Subcutaneous adipose tissue (tissue), 4 donors: ENCODE measurements around the gene BOK. TPM values are rescaled to one million over a fixed set of nuclear protein-coding genes. Genes with fewer than 3 reads are reported as not detected.

Source experiments
- CTCF ChIP-seq: fragments of 450-650 bp; IDR thresholded peaks from one replicate; pipeline ENCODE4 v1.5.1; 2016; ENCODE audit warnings: low read depth, mild to moderate bottlenecking, control low read depth, antibody characterized with exemption, moderate library complexity
- total RNA-seq, 4 donors: library from RNA; depleted of rRNA; stranded (reverse); fragments of >200 nt; gene quantifications; one replicate each; pipeline ENCODE4 v1.1.0, GENCODE V29; 2016

BOK gene, protein sequence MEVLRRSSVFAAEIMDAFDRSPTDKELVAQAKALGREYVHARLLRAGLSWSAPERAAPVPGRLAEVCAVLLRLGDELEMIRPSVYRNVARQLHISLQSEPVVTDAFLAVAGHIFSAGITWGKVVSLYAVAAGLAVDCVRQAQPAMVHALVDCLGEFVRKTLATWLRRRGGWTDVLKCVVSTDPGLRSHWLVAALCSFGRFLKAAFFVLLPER
- 100 to 1,000 TPM in 1 of 4 donors, 10 to 100 TPM in 3; 69.9 to 421 (median 80.4) TPM for total RNA-seq

DNA sequence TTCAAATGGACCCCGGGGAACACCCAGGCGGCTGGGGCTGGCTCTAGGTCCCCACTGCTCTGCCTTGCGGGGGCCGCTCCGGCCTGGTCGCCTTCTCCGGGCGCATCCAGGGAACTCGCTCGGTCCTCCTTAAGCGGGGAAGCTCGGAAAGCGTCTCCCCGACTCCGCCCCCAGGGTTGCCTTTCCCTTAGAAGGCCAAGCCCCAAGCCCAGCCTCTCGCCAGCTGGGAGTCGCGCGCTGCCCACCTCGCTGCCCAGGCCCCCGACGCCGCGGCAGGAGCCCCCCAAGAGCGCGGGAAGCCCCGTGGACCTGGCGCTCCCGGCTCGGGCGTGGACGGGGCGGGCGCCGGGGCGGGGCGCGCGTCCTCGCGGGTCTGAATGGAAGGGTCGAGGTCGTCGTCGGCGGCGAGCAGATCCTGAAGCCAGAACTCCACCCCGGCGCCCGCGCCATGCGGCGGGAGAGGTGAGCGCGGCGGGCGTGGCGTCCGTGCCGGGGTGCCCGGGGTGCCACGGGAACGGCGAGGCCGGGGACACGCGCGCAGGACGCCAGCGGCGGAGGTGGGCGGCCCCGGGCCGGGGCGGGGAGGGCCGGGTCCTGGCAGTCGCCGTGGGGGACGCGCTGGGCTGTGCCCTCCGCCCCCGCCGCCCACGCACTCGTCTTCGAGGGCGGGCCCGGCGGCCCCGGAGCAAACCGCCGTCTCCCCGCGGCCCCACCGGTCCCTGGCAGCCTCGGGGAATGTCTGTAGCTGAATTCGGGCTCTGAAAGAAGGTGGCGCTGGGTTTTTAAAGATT lies at the start of gene BOK:
TSS of gene BOK (plus strand) at position 214 of the 791 bp plus-strand sequence. CDS start 739 bp downstream, outside the sequence.
- no peak for TF ChIP-seq CTCF

GRCh38 chr2:241509155-241509784 lies 49.3 kb upstream of the BOK start:
- no peak for TF ChIP-seq CTCF

DNA sequence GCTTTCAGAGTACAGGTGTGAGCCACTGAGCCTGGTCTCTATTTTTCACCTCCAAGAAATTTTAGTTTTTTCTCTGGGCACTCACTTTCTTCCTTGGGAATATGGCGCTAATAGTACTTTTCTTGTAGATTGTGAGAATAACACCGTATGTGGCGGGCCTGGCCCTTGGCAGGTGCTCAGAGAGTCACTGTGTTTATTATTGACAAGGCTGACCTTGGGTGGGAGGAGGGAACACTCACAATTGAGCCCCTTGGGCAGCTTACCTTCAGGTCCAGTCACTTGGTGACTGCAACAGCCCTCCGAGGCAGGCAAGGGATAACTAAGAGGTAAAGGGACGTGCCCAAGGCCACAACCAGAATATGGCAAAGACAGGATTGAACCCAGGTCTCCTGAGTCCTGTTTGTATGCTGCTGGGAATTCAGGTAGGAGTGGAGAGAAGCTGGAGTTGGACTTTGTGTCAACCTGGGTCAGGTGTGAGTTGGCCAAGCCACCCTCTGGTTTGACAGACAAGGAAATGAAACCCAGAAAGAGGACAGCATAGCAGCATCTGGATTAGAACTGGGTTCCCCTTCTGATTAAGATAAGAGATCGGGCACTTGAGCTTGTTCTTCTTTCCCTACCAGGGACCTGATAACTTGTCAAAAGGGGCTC lies 47.3 kb upstream of the BOK start:
- no peak for TF ChIP-seq CTCF

DNA sequence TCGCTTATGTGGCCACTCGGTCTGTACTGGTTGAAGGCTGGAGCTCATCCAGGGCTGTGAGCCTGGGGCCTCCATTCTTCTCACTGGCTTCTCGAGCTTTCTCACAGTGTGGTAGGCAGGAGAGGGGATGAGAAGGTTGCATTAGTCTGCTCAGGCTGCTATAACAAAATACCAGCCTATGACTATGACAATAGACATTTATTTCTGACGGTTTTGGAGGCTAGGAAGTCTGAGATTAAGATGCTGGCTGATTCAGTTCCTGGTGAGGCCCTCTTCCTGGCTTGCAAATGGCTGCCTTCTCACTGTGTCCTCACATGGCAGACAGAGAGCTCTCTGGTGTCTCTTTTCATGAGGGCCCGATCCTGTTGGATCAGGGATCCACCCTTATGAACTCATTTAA lies 44.0 kb upstream of the BOK start:
- TF ChIP-seq CTCF: no peak

DNA sequence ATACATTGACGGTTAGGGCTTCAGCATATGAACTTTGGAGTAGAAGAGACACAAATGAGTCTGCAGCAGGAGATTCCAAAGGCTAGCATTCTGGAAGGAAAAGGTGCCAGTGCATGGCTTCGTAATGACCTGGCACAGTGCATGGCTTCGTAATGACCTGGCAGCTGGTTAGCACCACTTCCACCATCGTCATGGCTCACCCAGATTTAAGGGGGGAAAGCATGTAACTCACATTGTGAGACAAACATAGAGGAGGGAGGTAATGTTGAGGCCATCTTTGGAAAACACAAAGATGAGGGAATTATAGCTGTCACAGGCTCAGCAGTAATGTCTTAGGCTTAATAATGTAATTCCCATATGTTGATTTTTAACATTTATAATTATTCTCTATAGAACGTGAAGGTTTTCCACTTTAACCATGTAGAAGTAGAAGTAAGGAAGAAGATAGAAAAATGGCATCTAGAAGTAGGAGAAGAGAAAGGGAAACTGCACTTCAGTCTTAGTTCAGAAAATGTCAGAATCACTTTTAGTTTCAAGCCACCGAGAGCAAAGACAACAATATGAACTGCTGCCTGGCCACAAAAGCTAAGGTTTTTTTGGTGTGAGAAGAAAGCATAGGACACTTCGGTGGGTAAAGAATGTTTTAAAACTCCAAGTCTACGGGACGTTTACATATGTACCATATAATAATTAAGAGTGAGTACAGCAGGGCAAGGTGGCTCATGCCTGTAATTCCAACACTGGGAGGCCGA lies 43.4 kb upstream of the BOK start:
- TF ChIP-seq CTCF: no peak

GRCh38 chr2:241516520-241516965 lies 42.0 kb upstream of the BOK start:
- TF ChIP-seq CTCF: no peak
